Measurements from ENCODE around the gene HSPA1A. TPM values are rescaled to one million over a fixed set of nuclear protein-coding genes. Genes with fewer than 3 reads are reported as not detected.

HSPA1A gene
- total and polyA plus RNA-seq, 7 donors, result 37.1 to 940 (median 242) TPM

GRCh38 chr6:31776989-31777666 is 38.2 kb upstream of the HSPA1A start, which contains the start of gene VWA7:
TSS of gene VWA7 (minus strand) at chr6:31777328. CDS start at chr6:31776779, 549 bp downstream.
- ATAC-seq, result peak; percentile 80 to 89 (median 86)
- 13 to 16% (median 14%) methylated on average over 11 to 15 of the region's 15 CpGs for WGBS, 3 donors
- no peak for TF ChIP-seq CTCF (IDR thresholded peaks at IDR 0.05)
- Histone ChIP-seq H3K4me1 (peaks cover 17% of the 10 kb centered on the region), H3K27ac (peak within 1 kb of the TSS; percentile 88), H3K4me3 (peak within 1 kb of the TSS; percentile 55), H3K9me3 (no peaks in the 10 kb centered on the region), H3K36me3 (ENCODE audit: insufficient read depth in 1 of 2, low read depth in 1 of 2) (peaks cover 0 to 42% of the 10 kb centered on the region in 2 donors), H3K27me3 (ENCODE audit: insufficient read depth in 3 of 3, low read length in 2 of 3) (no peaks in the 10 kb centered on the region)
- intact Hi-C loops (cut with DNase I), result loop anchor here (2.0 to 10.0 kb wide), 2 partner anchors 54 to 88 kb away; partner anchors contain the start of gene NEU1 (in 1 of the 2)
- DNase-seq, result peak; percentile 73 to 86

GRCh38 chr6:31777667-31778050 is 37.7 kb upstream of the HSPA1A start:
- no peak for DNase-seq
- WGBS, 3 donors, result 85 to 96% (median 91%) methylated on average over 5 of the region's 5 CpGs
- Histone ChIP-seq H3K9me3 (no peaks in the 10 kb centered on the region), H3K27me3 (ENCODE audit: insufficient read depth in 3 of 3, low read length in 2 of 3) (no peaks in the 10 kb centered on the region), H3K4me3 (peak overlapping the region; percentile 55), H3K36me3 (ENCODE audit: insufficient read depth in 1 of 2, low read depth in 1 of 2) (peaks cover 0 to 47% of the 10 kb centered on the region in 2 donors), H3K4me1 (peaks cover 17% of the 10 kb centered on the region), H3K27ac (peak overlapping the region; percentile 88)
- no peak for TF ChIP-seq CTCF (IDR thresholded peaks at IDR 0.05)
- intact Hi-C loops (cut with DNase I), result loop anchor here (2.0 to 10.0 kb wide), 2 partner anchors 53 to 87 kb away; partner anchors contain the start of gene NEU1 (in 1 of the 2)
- ATAC-seq, result no peak

GRCh38 chr6:31778193-31778592 is 37.1 kb upstream of the HSPA1A start:
- H3K27me3 ChIP-seq (ENCODE audit: insufficient read depth in 3 of 3, low read length in 2 of 3), result no peaks in the 10 kb centered on the region
- 86 to 89% (median 86%) methylated on average over 5 of the region's 5 CpGs for WGBS, 3 donors
- no peak overlapping the region for H3K4me3 ChIP-seq
- peaks cover 0 to 53% of the 10 kb centered on the region in 2 donors for H3K36me3 ChIP-seq (ENCODE audit: insufficient read depth in 1 of 2, low read depth in 1 of 2)
- H3K9me3 ChIP-seq, result no peaks in the 10 kb centered on the region
- no peak for TF ChIP-seq CTCF (IDR thresholded peaks at IDR 0.05)
- intact Hi-C loops (cut with DNase I), result loop anchor here in 1 of 2 donors (10.0 kb wide), 1 partner anchor 87 kb away; the partner anchor contains the start of gene NEU1
- DNase-seq (no peak), ATAC-seq (no peak)
- peak overlapping the region; percentile 88 for H3K27ac ChIP-seq
- peaks cover 17% of the 10 kb centered on the region for H3K4me1 ChIP-seq

- H3K36me3 ChIP-seq (ENCODE audit: insufficient read depth in 1 of 2, low read depth in 1 of 2), result peaks cover 0 to 63% of the 10 kb centered on the region in 2 donors
- DNase-seq (no peak), ATAC-seq (no peak)
- intact Hi-C loops (cut with DNase I), result loop anchor here in 1 of 2 donors (10.0 kb wide), 1 partner anchor 86 kb away; the partner anchor contains the start of gene NEU1
- 88 to 91% (median 89%) methylated on average over 39 to 43 of the region's 43 CpGs for WGBS, 3 donors
- TF ChIP-seq CTCF (IDR thresholded peaks at IDR 0.05), result no peak
- H3K4me3 ChIP-seq, result no peak overlapping the region
- no peaks in the 10 kb centered on the region for H3K9me3 ChIP-seq
- H3K27ac ChIP-seq, result peak overlapping the region; percentile 2
- H3K4me1 ChIP-seq, result peaks cover 17% of the 10 kb centered on the region
- no peaks in the 10 kb centered on the region for H3K27me3 ChIP-seq (ENCODE audit: insufficient read depth in 3 of 3, low read length in 2 of 3)
Observed at GRCh38 chr6:31778999-31779885, 36.1 kb upstream of the HSPA1A start.
